ENCODE results near the gene RASGEF1C. TPM values are rescaled to one million over a fixed set of nuclear protein-coding genes. Genes with fewer than 3 reads are reported as not detected.

The RASGEF1C gene
- total and polyA plus RNA-seq, 4 experiments from 2014 or later: not detected

GRCh38 chr5:180078348-180078747, 130.7 kb downstream of the RASGEF1C start:
- Histone ChIP-seq H3K9me3 (ENCODE audit: control insufficient read depth in 1 of 2, low read length in 2 of 2) (no peaks in the 10 kb centered on the region), H3K4me3 (ENCODE audit: low read length in 2 of 2) (no peak overlapping the region), H3K4me1 (ENCODE audit: insufficient read depth, low read length) (no peaks in the 10 kb centered on the region), H3K36me3 (ENCODE audit: insufficient read depth, low read length) (no peaks in the 10 kb centered on the region), H3K27ac (ENCODE audit: low read depth, low read length) (no peak overlapping the region), H3K27me3 (ENCODE audit: insufficient read depth, low read length) (no peaks in the 10 kb centered on the region)
- Mint-ChIP-seq H3K4me3 (no peak overlapping the region), H3K4me1 (peaks cover 3 to 11% (median 7%) of the 10 kb centered on the region in 4 donors), H3K36me3 (peaks cover 0 to 1% of the 10 kb centered on the region in 2 donors), H3K9me3 (no peaks in the 10 kb centered on the region), H3K27ac (no peak overlapping the region), H3K27me3 (peaks cover 24 to 30% of the 10 kb centered on the region in 2 donors)
- ChIA-PET POLR2A (ENCODE audit: partially characterized antibody) (no interaction called here), CTCF (ENCODE audit: partially characterized antibody) (interaction anchor here (0.7 to 3.8 kb wide), 2 partner anchors 12 to 29 kb away, joined by 3 to 19 read pairs; no protein-coding TSS in a partner anchor)
- intact Hi-C loops (cut with micrococcal nuclease): no loop called here
- DNase-seq: no peak

- Histone ChIP-seq H3K27ac (ENCODE audit: low read depth, low read length) (no peak overlapping the region), H3K4me1 (ENCODE audit: insufficient read depth, low read length) (no peaks in the 10 kb centered on the region), H3K9me3 (ENCODE audit: control insufficient read depth in 1 of 2, low read length in 2 of 2) (no peaks in the 10 kb centered on the region), H3K36me3 (ENCODE audit: insufficient read depth, low read length) (no peaks in the 10 kb centered on the region), H3K27me3 (ENCODE audit: insufficient read depth, low read length) (no peaks in the 10 kb centered on the region), H3K4me3 (ENCODE audit: low read length in 2 of 2) (no peak overlapping the region)
- peaks cover 4 to 13% (median 8%) of the 10 kb centered on the region in 4 donors for H3K4me1 Mint-ChIP-seq
- H3K4me3 Mint-ChIP-seq: no peak overlapping the region
- intact Hi-C loops (cut with micrococcal nuclease): no loop called here
- H3K36me3 Mint-ChIP-seq: peaks cover 0 to 3% of the 10 kb centered on the region in 2 donors
- DNase-seq: no peak
- ChIA-PET POLR2A (ENCODE audit: partially characterized antibody) (interaction anchor here (0.7 kb wide), 1 partner anchor 279 kb away, joined by 3 read pairs; no protein-coding TSS in a partner anchor), CTCF (ENCODE audit: partially characterized antibody) (interaction anchor here (0.7 to 1.9 kb wide), 2 partner anchors 13 to 29 kb away, joined by 3 to 9 read pairs; no protein-coding TSS in a partner anchor)
- H3K27me3 Mint-ChIP-seq: peaks cover 23 to 28% of the 10 kb centered on the region in 2 donors
- H3K27ac Mint-ChIP-seq: no peak overlapping the region
- H3K9me3 Mint-ChIP-seq: no peaks in the 10 kb centered on the region
Observed at GRCh38 chr5:180077594-180078284, 131.3 kb downstream of the RASGEF1C start.

GRCh38 chr5:180075703-180076102, 133.3 kb downstream of the RASGEF1C start:
- Mint-ChIP-seq H3K4me3 (no peak overlapping the region), H3K27me3 (peaks cover 17 to 20% of the 10 kb centered on the region in 2 donors), H3K9me3 (no peaks in the 10 kb centered on the region), H3K27ac (peak overlapping the region in 1 of 7 donors; percentile 41), H3K36me3 (peaks cover 0 to 3% of the 10 kb centered on the region in 2 donors), H3K4me1 (peaks cover 9 to 25% (median 16%) of the 10 kb centered on the region in 4 donors)
- ChIA-PET POLR2A (ENCODE audit: partially characterized antibody) (no interaction called here), CTCF (ENCODE audit: partially characterized antibody) (interaction anchor here (1.3 kb wide), 1 partner anchor 10 kb away, joined by 4 read pairs; no protein-coding TSS in a partner anchor)
- DNase-seq: no peak
- H3K4me1 ChIP-seq (ENCODE audit: insufficient read depth, low read length): peaks cover 10% of the 10 kb centered on the region
- H3K9me3 ChIP-seq (ENCODE audit: control insufficient read depth in 1 of 2, low read length in 2 of 2): no peaks in the 10 kb centered on the region
- H3K36me3 ChIP-seq (ENCODE audit: insufficient read depth, low read length): no peaks in the 10 kb centered on the region
- intact Hi-C loops (cut with micrococcal nuclease): no loop called here
- no peak overlapping the region for H3K4me3 ChIP-seq (ENCODE audit: low read length in 2 of 2)
- no peaks in the 10 kb centered on the region for H3K27me3 ChIP-seq (ENCODE audit: insufficient read depth, low read length)
- H3K27ac ChIP-seq (ENCODE audit: low read depth, low read length): no peak overlapping the region

- Histone ChIP-seq H3K27me3 (ENCODE audit: insufficient read depth, low read length) (no peaks in the 10 kb centered on the region), H3K36me3 (ENCODE audit: insufficient read depth, low read length) (no peaks in the 10 kb centered on the region), H3K9me3 (ENCODE audit: control insufficient read depth in 1 of 2, low read length in 2 of 2) (no peaks in the 10 kb centered on the region), H3K4me3 (ENCODE audit: low read length in 2 of 2) (no peak overlapping the region), H3K4me1 (ENCODE audit: insufficient read depth, low read length) (peaks cover 22% of the 10 kb centered on the region), H3K27ac (ENCODE audit: low read depth, low read length) (no peak overlapping the region)
- DNase-seq: no peak
- CTCF ChIA-PET (ENCODE audit: partially characterized antibody): no interaction called here
- Mint-ChIP-seq H3K4me3 (peak overlapping the region in 5 of 8 donors; percentile 1 to 53 (median 39)), H3K27ac (peak overlapping the region in 1 of 7 donors; percentile 31), H3K36me3 (peaks cover 0 to 3% of the 10 kb centered on the region in 2 donors), H3K4me1 (peaks cover 17 to 33% (median 22%) of the 10 kb centered on the region in 4 donors), H3K9me3 (no peaks in the 10 kb centered on the region), H3K27me3 (peaks cover 9 to 12% of the 10 kb centered on the region in 2 donors)
- intact Hi-C loops (cut with micrococcal nuclease): loop anchor here (5.0 kb wide), 4 partner anchors 167 to 522 kb away; partner anchors contain the start of genes MRNIP, RUFY1 and TBC1D9B
- POLR2A ChIA-PET (ENCODE audit: partially characterized antibody): interaction anchor here (0.9 kb wide), 1 partner anchor 1840 kb away, joined by 3 read pairs; no protein-coding TSS in a partner anchor
Observed at GRCh38 chr5:180074462-180074861, 134.5 kb downstream of the RASGEF1C start.

- Histone ChIP-seq H3K9me3 (ENCODE audit: control insufficient read depth in 1 of 2, low read length in 2 of 2) (no peaks in the 10 kb centered on the region), H3K27me3 (ENCODE audit: insufficient read depth, low read length) (no peaks in the 10 kb centered on the region), H3K36me3 (ENCODE audit: insufficient read depth, low read length) (no peaks in the 10 kb centered on the region), H3K27ac (ENCODE audit: low read depth, low read length) (peak overlapping the region; percentile 56), H3K4me3 (ENCODE audit: low read length in 2 of 2) (peak overlapping the region in 1 of 2 donors; percentile 25), H3K4me1 (ENCODE audit: insufficient read depth, low read length) (peaks cover 22% of the 10 kb centered on the region)
- H3K27me3 Mint-ChIP-seq: peaks cover 0 to 3% of the 10 kb centered on the region in 2 donors
- CTCF ChIA-PET (ENCODE audit: partially characterized antibody): no interaction called here
- H3K27ac Mint-ChIP-seq: peak overlapping the region; percentile 79 to 94 (median 89)
- intact Hi-C loops (cut with micrococcal nuclease): loop anchor here (1.0 to 5.0 kb wide), 6 partner anchors 18 to 520 kb away; partner anchors contain the start of genes MAML1, MRNIP, RUFY1 and TBC1D9B
- H3K4me3 Mint-ChIP-seq: peak overlapping the region; percentile 78 to 88 (median 84)
- H3K36me3 Mint-ChIP-seq: peaks cover 0 to 3% of the 10 kb centered on the region in 2 donors
- DNase-seq: peak in 2 of 5 donors; percentile 24 to 26
- no peaks in the 10 kb centered on the region for H3K9me3 Mint-ChIP-seq
- H3K4me1 Mint-ChIP-seq: peaks cover 18 to 35% (median 24%) of the 10 kb centered on the region in 4 donors
- POLR2A ChIA-PET (ENCODE audit: partially characterized antibody): interaction anchor here (1.1 to 2.1 kb wide), 2 partner anchors 18 to 253 kb away, joined by 3 to 7 read pairs; no protein-coding TSS in a partner anchor
Observed at GRCh38 chr5:180072556-180072955, 136.5 kb downstream of the RASGEF1C start.

GRCh38 chr5:180072256-180072548, 136.8 kb downstream of the RASGEF1C start:
- Histone ChIP-seq H3K27ac (ENCODE audit: low read depth, low read length) (peak overlapping the region; percentile 56), H3K9me3 (ENCODE audit: control insufficient read depth in 1 of 2, low read length in 2 of 2) (no peaks in the 10 kb centered on the region), H3K4me1 (ENCODE audit: insufficient read depth, low read length) (peaks cover 22% of the 10 kb centered on the region), H3K4me3 (ENCODE audit: low read length in 2 of 2) (peak overlapping the region; percentile 25 to 64), H3K27me3 (ENCODE audit: insufficient read depth, low read length) (no peaks in the 10 kb centered on the region), H3K36me3 (ENCODE audit: insufficient read depth, low read length) (no peaks in the 10 kb centered on the region)
- peak overlapping the region; percentile 78 to 88 (median 84) for H3K4me3 Mint-ChIP-seq
- peaks cover 18 to 35% (median 24%) of the 10 kb centered on the region in 4 donors for H3K4me1 Mint-ChIP-seq
- peaks cover 0 to 3% of the 10 kb centered on the region in 2 donors for H3K36me3 Mint-ChIP-seq
- intact Hi-C loops (cut with micrococcal nuclease): loop anchor here (1.0 to 5.0 kb wide), 6 partner anchors 18 to 520 kb away; partner anchors contain the start of genes MAML1, MRNIP, RUFY1 and TBC1D9B
- DNase-seq: no peak
- ChIA-PET POLR2A (ENCODE audit: partially characterized antibody) (interaction anchor here (1.1 to 2.1 kb wide), 2 partner anchors 19 to 253 kb away, joined by 3 to 7 read pairs; no protein-coding TSS in a partner anchor), CTCF (ENCODE audit: partially characterized antibody) (no interaction called here)
- peaks cover 0 to 3% of the 10 kb centered on the region in 2 donors for H3K27me3 Mint-ChIP-seq
- H3K27ac Mint-ChIP-seq: peak overlapping the region; percentile 79 to 94 (median 89)
- no peaks in the 10 kb centered on the region for H3K9me3 Mint-ChIP-seq
